NCI-H2196 treated with DMSO at 0.1 percent for 48 hours (cell line): ENCODE data around the gene PGBD5.
A peak's percentile ranks its signal among the peaks of the same experiment; 100 is the strongest.

ENCODE experiments used
- DNase-seq: peaks from one replicate; lab custom pipeline; 2025; ENCODE audit not compliant: unreplicated experiment; lab: John Stamatoyannopoulos, UW

The PGBD5 gene

DNA sequence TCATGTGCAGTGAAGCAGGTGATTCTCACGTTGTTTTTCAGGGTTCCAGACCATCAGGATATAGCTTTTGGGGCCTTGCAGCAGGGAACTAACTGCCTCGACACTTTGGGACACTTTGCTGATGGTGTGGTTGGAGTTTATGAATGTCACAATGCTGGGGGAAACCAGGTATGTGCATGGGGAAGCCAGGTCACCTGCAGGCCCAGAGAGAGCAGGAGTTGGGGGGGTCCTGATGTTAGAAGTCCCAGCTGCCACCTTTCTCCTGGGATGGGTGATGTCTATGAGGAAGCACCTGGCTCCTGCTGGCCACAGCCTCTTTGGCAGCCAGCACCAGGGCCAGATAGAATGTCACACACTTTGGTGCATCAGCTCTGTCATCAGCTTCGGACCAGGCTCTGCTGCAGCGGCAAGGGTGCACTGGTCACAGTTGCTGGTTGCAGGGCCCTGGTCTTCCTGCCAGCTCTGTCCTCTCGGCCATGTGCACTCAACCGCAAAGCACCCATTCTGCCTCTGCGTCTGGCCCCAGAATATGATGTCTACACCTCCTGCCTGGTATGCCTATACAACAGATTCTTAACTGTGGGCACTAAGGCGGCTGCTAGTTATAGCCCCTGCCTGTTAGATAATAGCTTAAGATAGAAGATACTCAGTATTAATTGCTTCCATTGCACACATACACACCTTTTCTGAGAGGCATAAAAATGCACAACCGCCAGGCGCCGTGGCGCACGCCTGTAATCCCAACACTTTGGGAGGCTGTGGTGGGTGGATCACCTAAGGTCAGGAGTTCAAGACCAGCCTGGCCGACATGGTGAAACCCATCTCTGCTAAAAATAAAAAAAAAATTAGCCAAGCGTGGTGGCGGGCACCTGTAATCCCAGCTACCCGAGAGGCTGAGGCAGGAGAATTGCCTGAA lies 160.7 kb downstream of the PGBD5 start:
- DNase-seq, result peak; percentile 76
